HepG2 (cell line): Measurements from ENCODE around the gene SRP19. TPM values are rescaled to one million over a fixed set of nuclear protein-coding genes. Genes with fewer than 3 reads are reported as not detected.
"Not testable (repeated sequence)": the region's sequence is repeated elsewhere in the genome, so short reads cannot be mapped to it uniquely, and the experiment has no call there.

Experiments
- ATAC-seq: fragments of 200-7000 bp; cut with Tn5 transposase; 3 replicates; pipeline ENCODE4 v1.9.1; 2020; ENCODE audit warnings: mild to moderate bottlenecking, moderate library complexity
- BruUV-seq: library from RNA; stranded (reverse); fragments of 400-500 nt; replicated peaks from 2 replicates; lab custom pipeline; 2021; lab: Mats Ljungman, UMichigan
- CTCF ChIA-PET: fragments of 300-600 bp; formaldehyde crosslinking; extraction: SDS; loops from one replicate; lab custom pipeline; 2021; ENCODE audit warnings: low total read pairs, inconsistent platforms, low intra/inter-chr PET ratio; lab: Yijun Ruan, JAX
- POLR2A ChIA-PET: fragments of 350-600 bp; sonication (Branson Sonifier 250); formaldehyde crosslinking; loops from one replicate; lab custom pipeline; 2020; ENCODE audit warnings: antibody characterized with exemption, inconsistent platforms; lab: Yijun Ruan, JAX
- DNase-seq: peaks from one replicate; pipeline ENCODE4 v3.0.0-alpha.2; 2015; ENCODE audit warnings: low spot score
- FAIRE-seq: peaks from 3 replicates; lab custom pipeline; 2011; peaks lifted over from hg19 to GRCh38; lab: Jason Lieb, UNC
- H2AFZ ChIP-seq: one replicate; pipeline ENCODE4 v1.6.1; 2011; ENCODE audit warnings: low read length, inconsistent platforms
- H3K27ac ChIP-seq: fragments of 300-600 bp; 3 replicates; pipeline ENCODE4 v1.8.0; 2011; ENCODE audit warnings: mixed run types, mild to moderate bottlenecking, mixed read lengths, low read length, inconsistent platforms; ENCODE audit not compliant: insufficient read depth; ENCODE audit errors: extremely low read length
- H3K27me3 ChIP-seq, 2 experiments: fragments of 200-600 bp in 1 of 2; 2 replicates in 1 of 2; 3 replicates in 1 of 2; pipeline versions ENCODE4 v1.6.0 to v1.8.0; 2011; ENCODE audit warnings: low read length in 2 of 2, mild to moderate bottlenecking in 2 of 2, moderate library complexity in 2 of 2, inconsistent platforms in 1 of 2; ENCODE audit not compliant: insufficient read depth in 2 of 2, control insufficient read depth in 1 of 2
- H3K36me3 ChIP-seq, 2 experiments: fragments of 200-600 bp in 1 of 2; replicated peaks in 1 of 2; 2 replicates in 1 of 2; 3 replicates in 1 of 2; pipeline versions ENCODE4 v1.5.1 to v1.8.0; 2011; ENCODE audit warnings: low read length in 2 of 2, inconsistent platforms in 1 of 2; ENCODE audit not compliant: insufficient read depth in 2 of 2, control insufficient read depth in 1 of 2
- H3K4me1 ChIP-seq: 2 replicates; pipeline ENCODE4 v1.5.1; 2012; ENCODE audit warnings: low read length, inconsistent platforms; ENCODE audit not compliant: insufficient read depth
- H3K4me2 ChIP-seq: 2 replicates; pipeline ENCODE4 v1.6.0; 2011; ENCODE audit warnings: low read depth, low read length, inconsistent platforms
- H3K4me3 ChIP-seq, 3 experiments: fragments of 200-600 bp in 1 of 3; sonication (generic), shearing (Covaris generic) in 1 of 3; replicated peaks in 1 of 3; 2 replicates each; pipeline ENCODE4 v1.5.1; 2011 to 2016; ENCODE audit warnings: low read length in 3 of 3, inconsistent platforms in 2 of 3, low read depth in 2 of 3, mild to moderate bottlenecking in 2 of 3, control low read depth in 1 of 3, mixed read lengths in 1 of 3; ENCODE audit not compliant: insufficient read depth in 1 of 3
- H3K79me2 ChIP-seq: one replicate; pipeline ENCODE4 v1.6.1; 2011; ENCODE audit warnings: low read length, inconsistent platforms; ENCODE audit not compliant: insufficient read depth
- H3K9ac ChIP-seq: 2 replicates; pipeline ENCODE4 v1.6.0; 2011; ENCODE audit warnings: mild to moderate bottlenecking, low read depth, low read length, inconsistent platforms; ENCODE audit not compliant: insufficient read depth
- H3K9me3 ChIP-seq: 2 replicates; pipeline ENCODE4 v1.5.1; 2012; ENCODE audit warnings: mild to moderate bottlenecking, low read length
- H4K20me1 ChIP-seq: 2 replicates; pipeline ENCODE4 v1.6.0; 2011; ENCODE audit warnings: inconsistent platforms, mild to moderate bottlenecking, low read length, moderate library complexity; ENCODE audit not compliant: insufficient read depth
- ARNTL ChIP-seq: sonication (generic); formaldehyde crosslinking; IDR thresholded peaks from 2 replicates; pipeline ENCODE4 v1.4.0; 2020; ENCODE audit warnings: mild to moderate bottlenecking, missing genetic modification reagents
- REST ChIP-seq, 2 experiments: IDR thresholded peaks; 2 replicates each; pipeline ENCODE4 v1.6.1; 2011 to 2012; ENCODE audit warnings: low read length in 2 of 2, borderline replicate concordance in 1 of 2, low read depth in 1 of 2, mild to moderate bottlenecking in 1 of 2, moderate library complexity in 1 of 2
- YEATS2 ChIP-seq: sonication (generic); formaldehyde crosslinking; IDR thresholded peaks from 2 replicates; pipeline ENCODE4 v1.4.0; 2020; ENCODE audit warnings: missing genetic modification reagents, borderline replicate concordance
- ZNF572 ChIP-seq: sonication (generic); formaldehyde crosslinking; IDR thresholded peaks from 2 replicates; pipeline ENCODE4 v1.5.1; 2020; ENCODE audit warnings: mild to moderate bottlenecking, missing genetic modification reagents
- WGBS: methylation state at CpG from one replicate; pipeline ENCODE4 v1.1.6; 2017; ENCODE audit warnings: low lambda C conversion rate; 5-methylcytosine and 5-hydroxymethylcytosine counted together
- in situ Hi-C: cut with HindIII; loops from 2 replicates; pipeline ENCODE4 v1.10.0; 2017; ENCODE audit warnings: low pct_unique_long_range_greater_than_20kb; ENCODE audit not compliant: extremely low pct_ligation_motif_present
- intact Hi-C: fragments of 100-400 bp; cut with micrococcal nuclease; formaldehyde crosslinking; loops from one replicate; pipeline ENCODE4 v1.10.0; 2022; ENCODE audit not compliant: unreplicated experiment
- polyA plus RNA-seq, 8 experiments: library from polyadenylated mRNA; depleted of rRNA in 3 of 8; stranded (reverse) in 7 of 8; unstranded in 1 of 8; fragments of >200 nt; fragmentation: Illumina TruSeq in 4 of 8; extraction: Trizol in 4 of 8; gene quantifications; 2 replicates each; pipeline versions ENCODE4 v1.2.1 to v1.2.3, GENCODE V29; 2011 to 2016; ENCODE audit warnings: low read depth in 4 of 8, missing spikeins in 1 of 8, mixed read lengths in 1 of 8; ENCODE audit not compliant: insufficient read depth in 1 of 8
- total RNA-seq, 5 experiments: library from RNA; depleted of rRNA; stranded (reverse); fragments of >200 nt; fragmentation: Illumina TruSeq; extraction: Trizol; gene quantifications; 2 replicates each; pipeline ENCODE4 v1.2.3, GENCODE V29; 2016; ENCODE audit warnings: low read depth in 1 of 5

SRP19 gene
- total and polyA plus RNA-seq, 2 of the 13 experiments (the other 11 are each of a cell fraction or from before 2014, with no cell fraction given) = 46.9 to 143 TPM

- FAIRE-seq = no peak
- WGBS = 93% methylated on average over 3 of the region's 3 CpGs
- TF ChIP-seq ZNF572 (no peak), REST (IDR thresholded peaks at IDR 0.05; ENCODE audit: borderline replicate concordance in 1 of 2, low read depth in 1 of 2, low read length in 2 of 2) (no peak), YEATS2 (CRISPR knock-in tag) (no peak), ARNTL (no peak)
- ChIA-PET POLR2A (interaction anchor here (1.8 to 3.6 kb wide), 2 partner anchors 19 to 42 kb away, joined by 7 to 13 read pairs; partner anchors contain the start of genes REEP5 and SRP19), CTCF (no interaction called here)
- no peak overlapping the region for H3K9ac ChIP-seq
- H3K4me3 ChIP-seq = no peak overlapping the region
- no peak for ATAC-seq
- H3K36me3 ChIP-seq = peaks cover 6 to 45% of the 10 kb centered on the region in 2 experiments
- no peak for DNase-seq
- no peaks in the 10 kb centered on the region; the same call in 1 of the 2 replicates for H4K20me1 ChIP-seq
- BruUV-seq = no TSS peak
- H3K27ac ChIP-seq = no peak overlapping the region
- peaks cover 4% of the 10 kb centered on the region for H3K79me2 ChIP-seq
- H3K27me3 ChIP-seq = no peaks in the 10 kb centered on the region
- no peaks in the 10 kb centered on the region for H3K4me1 ChIP-seq
- intact Hi-C loops (no loop called here), in situ Hi-C loops (no loop called here)
- H3K9me3 ChIP-seq = no peaks in the 10 kb centered on the region
- H2AFZ ChIP-seq = no peak overlapping the region
- H3K4me2 ChIP-seq = no peak overlapping the region
These were observed 41.5 kb downstream of the SRP19 start for GRCh38 chr5:112902561-112902960.

GRCh38 chr5:112904996-112905395 lies 43.9 kb downstream of the SRP19 start:
- H2AFZ ChIP-seq, H3K27me3 ChIP-seq, intact Hi-C loops, DNase-seq, H3K4me2 ChIP-seq, H3K9me3 ChIP-seq, ATAC-seq, H4K20me1 ChIP-seq, BruUV-seq, in situ Hi-C loops, H3K27ac ChIP-seq, H3K79me2 ChIP-seq, CTCF ChIA-PET, H3K4me3 ChIP-seq, H3K9ac ChIP-seq, H3K4me1 ChIP-seq, FAIRE-seq: not testable (repeated sequence)
- POLR2A ChIA-PET = interaction anchor here (3.6 kb wide), 1 partner anchor 16 kb away, joined by 13 read pairs; the partner anchor contains the start of gene REEP5
- 94% methylated on average over 3 of the region's 3 CpGs for WGBS
- H3K36me3 ChIP-seq = peaks cover 5 to 40% of the 10 kb centered on the region in 2 experiments
